GM12872 (cell line): ENCODE results near the gene SCRN1.
A peak's percentile ranks its signal among the peaks of the same experiment; 100 is the strongest.

ENCODE experiments used
- TF ChIP-seq, protein P1 (sequence below): IDR thresholded peaks from 3 replicates; pipeline ENCODE4 v1.5.1; 2011; ENCODE audit warnings: low read depth, mild to moderate bottlenecking, low read length, moderate library complexity; ENCODE audit not compliant: insufficient read depth

SCRN1 gene

DNA sequence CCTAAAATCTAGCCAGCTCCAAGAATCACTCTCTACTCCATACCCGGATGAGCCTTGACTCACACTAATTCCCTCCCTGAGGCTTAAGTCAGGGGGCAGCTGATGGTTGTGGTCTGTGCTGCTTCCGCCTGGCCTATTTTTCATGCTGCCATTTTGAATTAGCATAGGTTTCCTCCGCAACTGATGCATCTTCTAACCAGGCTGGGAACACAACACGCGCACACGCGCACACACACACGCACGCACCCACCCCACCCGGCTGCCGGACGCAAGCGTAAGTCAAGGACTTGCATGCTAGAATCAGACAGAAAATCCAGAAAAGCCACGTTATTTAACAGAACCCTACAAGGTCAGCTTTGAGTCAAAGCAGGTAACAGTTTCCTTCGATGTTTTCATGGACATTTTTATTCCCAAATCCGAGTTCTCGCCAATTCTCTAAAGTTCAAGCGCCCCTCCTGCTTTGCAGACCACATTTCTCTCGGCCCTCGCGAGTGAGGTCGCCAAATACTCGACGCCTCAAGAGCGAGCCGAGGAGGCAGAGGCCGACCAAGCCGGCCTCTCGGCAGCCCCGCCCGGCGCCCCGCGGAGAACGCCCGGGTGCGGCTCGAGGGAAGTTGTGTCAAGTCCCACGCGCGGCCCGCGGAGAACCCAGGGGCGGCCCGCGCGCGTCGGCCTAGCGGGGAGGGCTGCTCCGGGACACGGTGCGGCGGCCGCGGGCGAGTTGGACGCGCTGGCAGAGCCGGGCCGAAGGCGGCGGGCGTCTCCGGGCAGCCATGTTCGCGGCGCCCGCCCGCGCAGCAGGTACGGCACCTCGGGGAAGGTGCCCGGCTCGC is 961 bp downstream of the SCRN1 start:
- TF ChIP-seq, protein P1, sequence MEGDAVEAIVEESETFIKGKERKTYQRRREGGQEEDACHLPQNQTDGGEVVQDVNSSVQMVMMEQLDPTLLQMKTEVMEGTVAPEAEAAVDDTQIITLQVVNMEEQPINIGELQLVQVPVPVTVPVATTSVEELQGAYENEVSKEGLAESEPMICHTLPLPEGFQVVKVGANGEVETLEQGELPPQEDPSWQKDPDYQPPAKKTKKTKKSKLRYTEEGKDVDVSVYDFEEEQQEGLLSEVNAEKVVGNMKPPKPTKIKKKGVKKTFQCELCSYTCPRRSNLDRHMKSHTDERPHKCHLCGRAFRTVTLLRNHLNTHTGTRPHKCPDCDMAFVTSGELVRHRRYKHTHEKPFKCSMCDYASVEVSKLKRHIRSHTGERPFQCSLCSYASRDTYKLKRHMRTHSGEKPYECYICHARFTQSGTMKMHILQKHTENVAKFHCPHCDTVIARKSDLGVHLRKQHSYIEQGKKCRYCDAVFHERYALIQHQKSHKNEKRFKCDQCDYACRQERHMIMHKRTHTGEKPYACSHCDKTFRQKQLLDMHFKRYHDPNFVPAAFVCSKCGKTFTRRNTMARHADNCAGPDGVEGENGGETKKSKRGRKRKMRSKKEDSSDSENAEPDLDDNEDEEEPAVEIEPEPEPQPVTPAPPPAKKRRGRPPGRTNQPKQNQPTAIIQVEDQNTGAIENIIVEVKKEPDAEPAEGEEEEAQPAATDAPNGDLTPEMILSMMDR, result no peak

DNA sequence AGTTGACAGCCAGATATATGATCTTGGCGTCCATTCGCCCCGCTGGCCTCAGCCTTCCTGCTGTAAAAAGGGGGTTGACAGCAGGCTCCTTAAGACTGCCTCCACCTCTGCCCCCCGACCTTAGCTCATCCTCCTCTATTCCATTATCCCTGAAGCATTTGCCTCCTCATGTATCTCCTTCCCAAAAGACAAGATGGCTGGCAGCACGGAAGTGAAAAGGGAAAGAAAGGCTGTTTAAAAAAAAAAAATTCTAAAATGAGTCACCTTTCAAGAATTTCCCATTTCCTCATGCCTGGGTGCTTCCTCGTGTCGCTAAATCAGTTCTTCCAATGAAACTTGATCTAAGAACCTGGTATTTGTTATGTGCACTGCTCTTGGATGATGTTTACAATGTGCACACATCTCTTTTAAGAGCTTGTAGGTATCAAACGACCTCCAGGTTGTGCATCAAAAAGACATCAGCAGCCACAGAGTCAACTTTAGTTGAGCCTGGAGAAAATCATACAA is 1.7 kb downstream of the SCRN1 start:
- TF ChIP-seq, protein P1, result no peak

DNA sequence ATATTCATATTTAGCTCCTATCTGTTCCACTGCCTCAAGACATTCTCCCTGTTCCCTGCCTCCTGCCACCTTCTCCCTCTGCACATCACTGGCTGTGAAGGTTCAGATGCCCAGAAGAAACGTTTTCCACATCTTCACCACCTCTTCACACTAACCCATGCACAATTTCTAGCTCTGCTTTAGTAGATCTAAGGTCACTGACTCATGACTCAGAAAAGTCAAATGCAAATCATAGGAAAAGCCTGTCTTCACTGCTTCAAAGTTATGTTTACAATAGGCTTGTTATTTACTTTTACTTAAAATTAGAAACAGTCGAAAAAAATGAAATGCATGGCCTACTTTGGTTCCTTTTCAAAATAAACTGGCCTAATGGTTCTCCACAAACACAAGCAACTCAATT is 2.5 kb downstream of the SCRN1 start:
- TF ChIP-seq, protein P1, result no peak

DNA sequence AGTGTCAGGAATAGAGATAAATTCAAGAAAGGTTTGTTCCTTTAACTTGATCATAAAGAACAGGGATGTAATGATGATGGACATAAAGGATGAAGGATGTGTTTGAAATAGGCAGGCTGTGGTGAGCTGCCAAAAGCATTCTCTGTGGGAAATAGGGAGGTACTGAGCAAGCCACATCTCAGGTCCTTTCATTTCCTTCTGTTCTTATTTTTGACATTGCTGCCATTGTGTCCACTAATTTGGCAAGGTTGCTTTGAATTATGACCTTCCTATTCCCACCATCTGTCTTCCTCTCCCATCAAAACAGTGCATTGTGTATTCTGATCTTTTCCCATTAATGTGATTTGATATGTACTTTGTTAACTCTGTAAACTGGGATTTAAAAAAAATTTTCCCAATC is 9.4 kb downstream of the SCRN1 start:
- TF ChIP-seq, protein P1, result no peak

DNA sequence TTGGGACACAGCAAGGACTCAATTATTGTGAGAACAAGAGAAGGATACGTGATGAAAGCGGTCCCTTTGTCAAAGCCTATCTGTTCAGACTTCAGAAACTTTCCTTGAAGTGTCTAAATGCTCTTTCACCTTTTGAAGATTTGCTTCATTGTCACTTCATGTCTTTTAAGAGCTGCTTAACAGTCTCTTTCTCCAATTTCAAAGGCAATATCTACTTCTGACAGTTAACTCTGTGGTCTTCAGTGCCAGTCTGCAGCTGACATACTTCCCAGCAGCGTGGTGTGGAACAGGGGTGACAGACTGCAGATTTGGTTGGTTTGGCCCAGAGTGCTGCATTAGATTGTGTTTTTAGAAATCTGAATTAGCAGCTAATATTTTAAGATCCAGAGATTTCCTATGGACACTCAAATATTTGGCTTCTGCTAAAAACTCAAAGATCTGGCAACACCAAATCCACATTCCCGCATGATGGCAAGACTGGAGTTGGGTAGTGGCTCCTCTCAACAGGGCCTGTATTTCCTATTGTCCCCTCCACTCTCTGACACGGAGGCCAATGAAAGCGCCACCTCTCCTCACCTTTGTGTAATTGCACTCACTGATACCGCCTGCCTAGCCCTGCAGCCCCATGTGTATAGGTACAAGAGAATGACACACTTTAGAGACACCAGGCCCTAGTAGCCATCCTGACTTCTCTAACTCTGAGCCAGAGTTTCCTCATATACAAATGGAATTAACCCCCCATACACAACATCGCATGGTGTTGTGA is 11.5 kb downstream of the SCRN1 start:
- TF ChIP-seq, protein P1, result peak; percentile 32; the same call in 1 of the 3 replicates

DNA sequence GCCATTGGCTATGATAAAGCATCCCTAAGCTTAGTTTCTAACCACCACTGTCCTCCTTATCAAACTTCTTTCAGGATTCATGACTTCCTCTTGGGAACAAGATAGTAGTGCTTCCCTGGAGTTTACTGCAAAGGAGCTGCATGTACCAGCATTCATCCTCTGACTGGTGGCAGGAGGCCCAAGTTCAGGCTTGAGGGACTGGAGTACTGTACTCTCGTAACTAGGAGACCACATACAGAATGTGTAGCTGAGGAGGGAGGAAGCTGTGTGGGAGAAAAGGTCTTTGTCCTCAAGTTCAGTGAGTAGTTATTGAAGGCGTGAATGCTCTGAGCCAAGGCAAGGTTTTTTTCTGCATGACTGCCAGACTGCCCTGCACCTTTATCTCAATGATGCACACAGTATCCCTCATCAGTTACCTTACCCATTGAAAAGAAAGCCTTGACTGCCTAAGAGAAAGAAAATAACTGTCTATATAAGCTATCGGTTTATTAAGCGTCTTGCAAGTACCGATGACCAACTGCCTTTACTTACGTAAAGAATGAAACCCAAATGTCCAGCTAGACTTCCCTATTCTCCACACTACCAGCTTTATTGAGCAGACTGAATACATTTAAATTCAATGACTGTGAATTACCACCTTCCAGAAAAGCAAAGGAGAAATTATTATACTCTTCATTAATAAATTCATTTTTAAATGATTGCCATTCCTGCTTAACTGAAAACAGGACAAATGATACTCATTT is 12.8 kb downstream of the SCRN1 start:
- TF ChIP-seq, protein P1, result no peak

DNA sequence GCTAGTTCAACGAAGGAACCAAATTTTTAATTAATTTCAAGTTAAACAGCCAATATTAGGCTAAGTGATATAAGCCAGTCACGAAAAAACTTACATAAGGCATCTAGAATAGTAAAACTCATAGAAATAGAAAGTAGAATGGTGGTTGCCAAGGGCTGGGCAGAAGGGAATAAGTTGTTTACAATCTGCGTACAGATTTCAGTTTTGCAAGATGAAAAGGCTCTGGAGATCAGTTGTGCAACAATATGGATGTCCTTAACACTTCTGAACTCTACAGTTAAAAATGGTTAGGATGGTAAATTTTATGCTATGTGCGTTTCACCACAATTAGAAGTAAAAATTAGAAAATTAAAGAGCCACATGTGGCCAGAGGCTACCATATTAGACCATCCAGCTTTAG is 13.3 kb downstream of the SCRN1 start:
- TF ChIP-seq, protein P1, result no peak
